HG02885 (cell line): ENCODE data around the gene PIM1.
A peak's percentile ranks its signal among the peaks of the same experiment; 100 is the strongest.
"Not testable (repeated sequence)": the region's sequence is repeated elsewhere in the genome, so short reads cannot be mapped to it uniquely, and the experiment has no call there.

ENCODE experiments used
- ATAC-seq: cut with Tn5 transposase; IDR thresholded peaks from one replicate; pipeline ENCODE4 v1.9.1; 2021; ENCODE audit warnings: mild to moderate bottlenecking; ENCODE audit not compliant: unreplicated experiment, poor library complexity

The PIM1 gene

DNA sequence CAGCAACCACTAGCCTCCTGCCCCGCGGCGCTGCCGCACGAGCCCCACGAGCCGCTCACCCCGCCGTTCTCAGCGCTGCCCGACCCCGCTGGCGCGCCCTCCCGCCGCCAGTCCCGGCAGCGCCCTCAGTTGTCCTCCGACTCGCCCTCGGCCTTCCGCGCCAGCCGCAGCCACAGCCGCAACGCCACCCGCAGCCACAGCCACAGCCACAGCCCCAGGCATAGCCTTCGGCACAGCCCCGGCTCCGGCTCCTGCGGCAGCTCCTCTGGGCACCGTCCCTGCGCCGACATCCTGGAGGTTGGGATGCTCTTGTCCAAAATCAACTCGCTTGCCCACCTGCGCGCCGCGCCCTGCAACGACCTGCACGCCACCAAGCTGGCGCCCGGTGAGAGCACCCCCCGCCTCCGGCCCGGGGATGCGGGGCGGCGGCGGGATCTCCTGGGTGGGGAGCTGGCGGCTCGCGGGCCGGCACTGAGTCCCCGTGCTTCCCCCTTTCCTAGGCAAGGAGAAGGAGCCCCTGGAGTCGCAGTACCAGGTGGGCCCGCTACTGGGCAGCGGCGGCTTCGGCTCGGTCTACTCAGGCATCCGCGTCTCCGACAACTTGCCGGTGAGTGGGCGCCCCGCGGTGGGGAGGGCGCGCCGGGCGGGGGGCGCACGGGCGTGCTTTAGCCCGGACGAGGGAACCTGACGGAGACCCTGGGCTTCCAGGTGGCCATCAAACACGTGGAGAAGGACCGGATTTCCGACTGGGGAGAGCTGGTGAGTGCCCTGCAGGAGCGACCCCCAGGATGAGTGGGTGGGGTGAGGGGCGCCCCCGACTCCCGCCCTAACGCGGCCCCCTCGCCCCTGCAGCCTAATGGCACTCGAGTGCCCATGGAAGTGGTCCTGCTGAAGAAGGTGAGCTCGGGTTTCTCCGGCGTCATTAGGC lies 585 bp downstream of the PIM1 start:
- peak; percentile 33 for ATAC-seq

DNA sequence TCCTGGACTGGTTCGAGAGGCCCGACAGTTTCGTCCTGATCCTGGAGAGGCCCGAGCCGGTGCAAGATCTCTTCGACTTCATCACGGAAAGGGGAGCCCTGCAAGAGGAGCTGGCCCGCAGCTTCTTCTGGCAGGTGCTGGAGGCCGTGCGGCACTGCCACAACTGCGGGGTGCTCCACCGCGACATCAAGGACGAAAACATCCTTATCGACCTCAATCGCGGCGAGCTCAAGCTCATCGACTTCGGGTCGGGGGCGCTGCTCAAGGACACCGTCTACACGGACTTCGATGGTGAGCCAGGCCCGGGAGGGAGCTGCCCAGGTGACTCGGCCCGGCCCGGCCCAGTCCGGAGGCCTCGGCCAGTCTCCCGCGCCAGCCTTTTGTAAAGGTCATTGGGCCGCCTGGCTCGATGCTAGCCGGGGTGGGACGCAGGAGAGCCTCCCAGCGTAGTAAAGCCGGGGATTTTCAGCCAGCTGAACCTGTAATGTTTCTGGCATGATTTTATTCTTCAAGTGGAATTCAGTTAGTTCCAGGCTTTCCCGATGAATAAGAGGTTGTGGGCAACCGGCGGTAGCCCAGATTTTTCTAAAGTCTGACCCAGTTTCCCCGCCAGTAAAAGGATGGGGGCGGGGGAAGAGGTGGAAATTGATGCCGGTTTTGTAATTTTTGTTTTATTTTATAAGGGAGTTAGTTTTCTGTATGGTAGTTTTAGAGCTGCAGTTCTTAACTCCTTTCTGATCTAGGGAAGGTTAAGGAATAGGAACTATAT lies 1.4 kb downstream of the PIM1 start:
- ATAC-seq: no peak

DNA sequence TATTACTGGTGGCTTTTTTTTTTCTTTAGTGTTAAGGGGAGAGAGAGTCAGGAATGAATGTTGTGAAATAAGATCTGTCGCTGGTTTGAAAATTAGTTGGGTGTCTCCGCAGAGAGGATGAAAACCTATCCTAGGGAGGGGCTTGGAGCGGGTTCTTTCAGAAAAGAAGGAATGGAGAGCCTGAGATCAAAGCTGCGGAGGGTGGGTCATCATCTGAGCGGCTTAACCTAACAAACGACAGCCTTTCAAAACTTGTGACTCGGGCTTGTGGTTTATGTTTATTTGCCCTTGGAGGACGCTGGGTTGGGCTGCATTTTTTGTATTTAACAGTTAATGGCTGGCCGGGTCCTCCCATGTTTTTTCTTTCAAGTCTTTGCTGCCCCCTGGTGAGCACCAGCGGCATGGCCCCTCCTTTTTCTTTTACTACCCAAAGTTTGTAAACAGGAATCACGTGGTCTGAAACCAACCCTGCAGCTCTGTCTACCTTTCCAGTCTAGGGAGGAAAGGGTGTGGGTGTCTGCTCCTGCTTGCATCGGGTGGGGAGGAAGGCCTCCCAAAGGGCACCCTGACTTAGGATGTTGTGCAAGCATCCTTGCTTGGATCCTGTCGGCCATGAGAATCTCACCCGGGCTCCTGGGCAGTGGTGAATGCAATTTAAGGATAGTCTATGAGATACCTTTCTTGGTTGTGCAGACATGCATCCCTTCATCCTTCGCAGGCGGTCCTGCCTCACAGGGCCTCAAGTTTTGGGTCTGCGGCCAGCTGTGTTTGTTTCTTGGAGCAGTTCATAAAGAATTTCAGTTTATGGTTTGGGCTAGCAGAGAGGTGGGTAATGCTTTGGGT lies 2.2 kb downstream of the PIM1 start:
- no peak for ATAC-seq

DNA sequence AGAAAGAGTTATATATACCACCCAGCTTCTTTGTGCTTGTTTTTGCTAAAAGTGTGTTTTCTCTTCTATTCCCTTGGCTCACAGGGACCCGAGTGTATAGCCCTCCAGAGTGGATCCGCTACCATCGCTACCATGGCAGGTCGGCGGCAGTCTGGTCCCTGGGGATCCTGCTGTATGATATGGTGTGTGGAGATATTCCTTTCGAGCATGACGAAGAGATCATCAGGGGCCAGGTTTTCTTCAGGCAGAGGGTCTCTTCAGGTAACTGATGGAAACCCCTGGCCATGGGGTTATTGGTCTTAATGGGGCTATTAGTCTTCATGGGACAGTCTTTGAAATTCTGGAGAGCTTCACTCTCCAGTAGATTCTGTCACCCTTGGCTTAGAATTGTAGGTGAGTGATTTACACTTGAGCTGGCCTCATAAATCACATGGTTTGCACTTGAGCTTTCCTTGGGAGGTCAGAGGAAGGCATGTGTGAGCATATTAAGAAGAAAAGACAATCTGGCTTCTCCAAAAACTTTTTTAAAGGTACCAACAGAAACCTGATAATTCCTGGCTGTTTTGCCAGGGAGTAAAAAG lies 3.0 kb downstream of the PIM1 start:
- no peak for ATAC-seq

DNA sequence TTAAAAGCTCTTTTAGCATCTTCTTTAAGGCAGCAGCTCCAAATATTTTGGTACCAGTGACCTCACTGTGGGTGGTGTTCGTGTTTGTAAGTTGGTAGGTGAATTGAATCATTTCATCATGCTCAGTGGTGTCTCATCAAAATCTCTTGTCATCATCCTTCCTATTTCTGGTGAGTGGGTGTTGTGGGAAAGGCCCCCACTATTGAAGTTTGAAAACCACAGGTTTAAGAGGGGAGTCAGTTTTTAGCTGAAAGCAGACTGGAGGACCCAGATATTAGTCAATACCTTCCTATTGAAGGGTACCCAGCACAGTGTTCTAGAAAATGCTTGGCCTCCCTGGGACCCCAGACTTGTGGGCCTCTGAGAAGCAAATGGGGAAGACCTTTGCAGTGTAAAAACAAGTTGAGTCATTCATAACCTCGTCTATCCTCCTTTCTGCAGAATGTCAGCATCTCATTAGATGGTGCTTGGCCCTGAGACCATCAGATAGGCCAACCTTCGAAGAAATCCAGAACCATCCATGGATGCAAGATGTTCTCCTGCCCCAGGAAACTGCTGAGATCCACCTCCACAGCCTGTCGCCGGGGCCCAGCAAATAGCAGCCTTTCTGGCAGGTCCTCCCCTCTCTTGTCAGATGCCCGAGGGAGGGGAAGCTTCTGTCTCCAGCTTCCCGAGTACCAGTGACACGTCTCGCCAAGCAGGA lies 3.7 kb downstream of the PIM1 start:
- ATAC-seq: no peak

DNA sequence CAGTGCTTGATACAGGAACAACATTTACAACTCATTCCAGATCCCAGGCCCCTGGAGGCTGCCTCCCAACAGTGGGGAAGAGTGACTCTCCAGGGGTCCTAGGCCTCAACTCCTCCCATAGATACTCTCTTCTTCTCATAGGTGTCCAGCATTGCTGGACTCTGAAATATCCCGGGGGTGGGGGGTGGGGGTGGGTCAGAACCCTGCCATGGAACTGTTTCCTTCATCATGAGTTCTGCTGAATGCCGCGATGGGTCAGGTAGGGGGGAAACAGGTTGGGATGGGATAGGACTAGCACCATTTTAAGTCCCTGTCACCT lies 4.2 kb downstream of the PIM1 start:
- no peak for ATAC-seq

DNA sequence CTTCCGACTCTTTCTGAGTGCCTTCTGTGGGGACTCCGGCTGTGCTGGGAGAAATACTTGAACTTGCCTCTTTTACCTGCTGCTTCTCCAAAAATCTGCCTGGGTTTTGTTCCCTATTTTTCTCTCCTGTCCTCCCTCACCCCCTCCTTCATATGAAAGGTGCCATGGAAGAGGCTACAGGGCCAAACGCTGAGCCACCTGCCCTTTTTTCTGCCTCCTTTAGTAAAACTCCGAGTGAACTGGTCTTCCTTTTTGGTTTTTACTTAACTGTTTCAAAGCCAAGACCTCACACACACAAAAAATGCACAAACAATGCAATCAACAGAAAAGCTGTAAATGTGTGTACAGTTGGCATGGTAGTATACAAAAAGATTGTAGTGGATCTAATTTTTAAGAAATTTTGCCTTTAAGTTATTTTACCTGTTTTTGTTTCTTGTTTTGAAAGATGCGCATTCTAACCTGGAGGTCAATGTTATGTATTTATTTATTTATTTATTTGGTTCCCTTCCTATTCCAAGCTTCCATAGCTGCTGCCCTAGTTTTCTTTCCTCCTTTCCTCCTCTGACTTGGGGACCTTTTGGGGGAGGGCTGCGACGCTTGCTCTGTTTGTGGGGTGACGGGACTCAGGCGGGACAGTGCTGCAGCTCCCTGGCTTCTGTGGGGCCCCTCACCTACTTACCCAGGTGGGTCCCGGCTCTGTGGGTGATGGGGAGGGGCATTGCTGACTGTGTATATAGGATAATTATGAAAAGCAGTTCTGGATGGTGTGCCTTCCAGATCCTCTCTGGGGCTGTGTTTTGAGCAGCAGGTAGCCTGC lies 4.8 kb downstream of the PIM1 start:
- no peak for ATAC-seq

DNA sequence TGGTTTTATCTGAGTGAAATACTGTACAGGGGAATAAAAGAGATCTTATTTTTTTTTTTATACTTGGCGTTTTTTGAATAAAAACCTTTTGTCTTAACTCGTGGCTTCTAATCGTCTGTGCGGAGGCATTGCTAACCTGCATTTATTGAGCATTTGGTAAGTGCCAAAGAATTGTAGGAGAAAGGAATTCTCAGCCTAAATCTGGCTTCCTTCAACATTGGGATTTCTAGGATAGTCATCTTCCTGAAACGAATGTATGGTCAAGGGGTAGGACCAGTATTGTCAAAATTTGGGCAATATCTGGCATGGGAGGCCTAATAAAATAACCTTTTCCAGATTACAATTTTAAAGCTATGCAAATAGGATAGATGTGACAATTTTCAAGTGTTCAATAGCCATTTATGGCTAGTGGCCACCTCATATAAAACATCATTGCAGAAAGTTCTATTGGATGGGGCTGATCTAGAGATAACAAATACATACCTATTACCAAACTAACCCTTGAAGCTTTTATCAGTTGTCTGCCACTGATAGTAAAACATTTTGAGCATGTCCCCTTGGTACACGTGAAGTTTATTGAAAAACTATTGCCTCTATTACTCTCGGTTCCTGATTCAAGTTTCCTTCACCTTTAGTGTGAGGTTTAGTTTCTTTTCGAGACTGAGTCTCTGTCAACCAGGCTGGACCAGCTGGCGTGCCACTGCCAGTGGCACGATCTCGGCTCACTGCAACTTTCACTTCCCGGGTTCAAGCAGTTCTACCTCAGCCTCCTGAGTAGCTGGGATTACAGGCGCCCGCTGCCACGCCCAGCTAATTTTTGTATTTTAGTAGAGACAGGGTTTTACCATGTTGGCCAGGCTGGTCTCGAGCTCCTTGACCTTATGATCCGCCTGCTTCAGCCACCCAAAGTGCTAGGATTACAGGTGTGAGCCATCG lies 5.6 kb downstream of the PIM1 start:
- no peak for ATAC-seq

DNA sequence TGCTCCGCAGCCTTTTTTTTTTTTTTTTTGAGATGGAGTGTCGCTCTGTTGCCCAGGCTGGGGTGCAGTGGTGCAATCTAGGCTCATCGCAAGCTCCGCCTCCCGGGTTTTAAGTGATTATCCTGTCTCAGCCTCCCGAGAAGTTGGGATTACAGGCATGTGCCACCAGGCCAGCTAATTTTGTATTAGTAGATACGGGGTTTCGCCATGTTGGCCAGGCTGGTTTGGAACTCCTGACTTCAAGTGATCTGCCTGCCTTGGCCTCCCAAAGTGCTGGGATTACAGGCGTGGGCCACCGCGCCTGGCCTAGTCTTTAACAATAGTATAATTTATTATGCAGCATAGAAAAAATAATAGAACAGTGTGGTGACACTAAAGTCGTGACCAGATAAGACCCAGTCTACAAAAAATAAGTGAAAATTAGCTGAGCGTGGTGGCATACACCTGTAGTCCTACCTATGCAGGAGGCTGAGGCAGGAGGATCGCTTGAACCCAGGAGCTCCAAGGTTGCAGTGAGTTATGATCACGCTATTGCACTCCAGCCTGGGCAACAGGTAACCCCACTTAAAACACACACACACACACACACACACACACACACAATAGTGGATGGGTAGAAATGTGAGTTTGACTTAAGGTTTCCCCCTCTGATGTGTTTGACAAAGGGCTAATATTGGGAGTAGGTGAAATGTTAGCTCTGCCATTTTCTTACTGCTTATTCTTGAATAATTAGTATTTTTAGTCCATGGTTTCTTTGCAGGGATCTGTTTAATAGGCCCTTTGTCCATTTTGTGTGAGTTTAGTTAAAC lies 6.5 kb downstream of the PIM1 start:
- ATAC-seq: no peak

DNA sequence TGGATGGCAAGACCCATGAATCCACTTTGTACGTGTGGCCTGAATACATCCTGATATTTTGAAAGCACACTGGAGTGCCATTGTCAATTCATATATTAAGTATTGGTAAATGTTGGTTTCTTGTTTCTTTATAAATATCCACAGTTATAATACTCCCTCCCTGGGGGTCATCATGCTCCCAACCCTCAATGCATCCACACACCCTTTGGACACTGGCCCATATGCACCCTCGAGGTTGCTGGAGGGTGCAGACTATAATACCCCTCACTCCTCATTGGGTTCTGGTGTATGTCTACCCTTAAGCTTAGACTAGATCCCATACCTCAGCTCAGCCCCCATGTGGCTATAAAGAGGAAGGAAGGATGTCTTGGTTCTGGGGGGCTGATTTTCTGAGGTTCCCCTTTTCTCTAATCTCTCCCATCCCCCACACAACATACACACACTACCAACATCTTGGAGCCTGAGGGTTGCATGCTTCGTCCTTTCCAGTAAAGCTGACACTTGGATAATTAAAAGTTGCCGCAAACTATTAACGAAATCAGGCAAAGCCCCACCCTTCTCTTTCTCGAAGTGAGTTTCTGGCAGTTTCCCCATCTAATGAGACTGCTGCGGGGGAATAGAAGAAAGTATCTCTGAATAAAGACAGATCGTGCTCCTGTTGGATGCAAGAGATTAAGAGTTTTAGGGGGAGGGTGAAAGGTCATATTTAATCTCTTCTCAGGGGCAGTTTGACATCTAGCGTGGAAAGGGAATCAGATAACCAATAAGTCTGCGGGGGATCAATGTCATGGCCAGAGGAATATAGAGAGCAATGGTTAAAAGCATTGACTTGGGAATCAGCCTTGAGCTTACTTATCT lies 7.4 kb downstream of the PIM1 start:
- no peak for ATAC-seq

DNA sequence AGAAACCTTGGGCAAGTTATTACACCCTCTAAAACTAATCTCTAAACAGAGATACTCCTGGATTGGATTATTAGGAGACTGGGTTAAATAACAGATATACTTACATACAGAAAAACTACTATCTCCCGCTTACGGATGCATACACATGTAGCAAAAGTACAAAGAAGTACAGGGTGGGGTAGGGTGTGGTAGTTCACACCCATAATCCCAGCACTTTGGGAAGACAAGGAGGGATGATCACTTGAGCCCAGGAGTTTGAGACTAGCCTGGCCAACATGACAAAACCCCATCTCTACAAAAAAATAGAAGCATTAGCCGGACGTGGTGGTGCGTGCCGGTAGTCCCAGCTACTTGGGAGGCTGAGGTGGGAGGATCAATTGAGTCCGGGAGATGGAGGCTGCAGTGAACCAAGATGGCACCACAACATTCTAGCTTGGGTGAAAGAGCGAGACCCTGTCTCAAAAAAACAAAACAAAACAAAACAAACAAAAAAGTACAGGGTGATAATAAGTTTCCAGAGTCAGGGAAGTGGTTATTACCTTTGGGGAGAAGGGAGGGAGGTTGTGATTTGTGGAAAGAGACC lies 8.1 kb downstream of the PIM1 start:
- ATAC-seq: no peak

DNA sequence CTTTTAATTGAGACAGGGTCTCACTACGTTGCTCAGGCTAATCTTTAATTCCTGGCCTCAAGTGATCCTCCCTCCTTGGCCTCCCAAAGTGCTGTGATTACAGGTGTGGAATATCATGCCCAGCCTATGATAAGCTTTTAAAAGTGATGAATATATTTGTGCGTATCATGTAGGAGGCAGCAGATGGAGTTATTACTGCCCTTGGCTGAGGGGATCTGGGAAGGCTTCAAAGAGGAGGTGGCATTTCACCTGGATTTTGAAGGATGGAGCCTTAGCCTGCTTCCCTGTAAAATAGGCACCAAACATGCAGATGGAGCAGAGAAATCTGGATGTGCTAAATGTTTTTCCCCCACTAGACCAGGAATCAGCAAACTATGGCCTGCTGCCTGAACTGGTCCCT lies 10.1 kb downstream of the PIM1 start:
- ATAC-seq: no peak

DNA sequence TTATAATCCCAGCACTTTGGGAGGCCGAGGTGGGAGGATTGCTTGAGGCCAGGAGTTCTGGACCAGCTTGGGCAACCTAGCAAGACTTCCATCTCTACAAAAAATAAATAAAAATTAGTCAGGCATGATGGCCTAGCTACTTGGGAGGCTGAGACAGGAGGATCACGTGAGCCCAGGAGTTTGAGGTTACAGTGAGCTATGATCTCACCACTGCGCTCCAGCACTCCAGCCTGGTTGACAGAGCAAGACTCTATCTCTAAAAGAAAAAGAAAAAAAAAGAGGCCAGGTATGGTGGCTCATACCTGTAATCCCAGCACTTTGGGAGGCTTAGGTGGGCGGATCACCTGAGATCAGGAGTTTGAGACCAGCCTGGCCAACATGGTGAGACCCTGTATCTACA lies 10.7 kb downstream of the PIM1 start:
- not testable (repeated sequence) for ATAC-seq

DNA sequence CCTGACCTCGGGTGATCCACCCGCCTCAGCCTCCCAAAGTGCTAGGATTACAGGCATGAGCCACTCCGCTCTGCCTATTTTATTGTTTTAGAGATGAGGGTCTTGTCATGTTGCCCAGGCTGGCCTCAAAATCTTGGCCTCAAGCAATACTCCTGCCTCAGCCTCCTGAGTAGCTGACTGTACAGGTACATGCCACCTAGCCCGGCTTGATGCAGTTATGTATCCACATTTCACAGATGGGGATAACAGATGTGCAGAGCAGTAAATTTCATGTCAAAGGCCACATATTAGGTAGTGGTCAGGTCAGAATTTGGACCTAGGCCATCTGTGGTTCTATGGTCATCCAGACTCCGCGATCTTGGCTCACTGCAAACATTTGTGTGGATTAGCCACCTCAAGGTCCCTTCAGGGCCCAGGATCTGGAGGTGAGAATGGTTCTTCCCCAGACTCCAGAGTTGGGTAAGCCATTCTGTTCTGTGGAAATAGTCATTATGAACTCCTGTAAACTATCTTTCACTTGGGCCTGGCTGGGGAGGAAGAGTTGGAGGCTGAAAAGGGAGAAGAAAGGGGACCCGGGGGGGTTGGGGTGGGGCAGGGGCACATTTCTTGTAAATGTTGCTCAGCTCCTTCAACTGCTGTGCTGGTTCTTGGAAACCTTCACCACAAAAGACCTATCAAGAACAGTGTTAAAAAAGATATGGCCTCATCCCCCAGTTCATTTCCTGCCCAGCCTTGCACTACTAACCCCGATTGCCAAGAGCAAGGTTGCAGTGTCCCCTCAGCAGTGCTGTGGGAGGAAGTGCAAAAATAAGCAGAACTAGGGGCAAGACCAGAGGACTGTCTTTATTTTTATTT lies 13.0 kb downstream of the PIM1 start:
- no peak for ATAC-seq
